ENCODE measurements around the gene NAV3. TPM values are rescaled to one million over a fixed set of nuclear protein-coding genes. Genes with fewer than 3 reads are reported as not detected.

The NAV3 gene
- total RNA-seq, 1 experiment from 2014 or later = 3.0 TPM

DNA sequence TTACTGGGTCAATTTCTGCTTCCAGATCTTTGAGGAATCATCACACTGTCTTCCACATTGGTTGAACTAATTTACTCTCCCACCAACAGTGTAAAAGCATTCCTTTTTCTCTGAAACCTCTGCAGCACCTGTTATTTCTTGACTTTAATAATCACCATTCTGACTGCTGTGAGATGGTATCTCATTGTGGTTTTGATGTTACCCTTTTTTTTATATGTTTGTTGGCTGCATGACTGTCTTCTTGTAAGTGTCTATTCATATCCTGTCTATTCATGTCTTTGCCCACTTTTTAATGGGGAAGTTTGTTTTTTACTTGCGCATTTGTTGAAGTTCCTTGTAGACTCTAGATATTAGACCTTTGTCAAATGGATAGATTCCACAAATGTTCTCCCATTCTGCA is 324.9 kb downstream of the NAV3 start:
- H3K9ac ChIP-seq (ENCODE audit: extremely low read depth, insufficient read length, low read length) = no peak overlapping the region
- H3T11ph ChIP-seq (ENCODE audit: low read length) = no peak overlapping the region
- no peaks in the 10 kb centered on the region for H3K23me2 ChIP-seq (ENCODE audit: insufficient read length, low read depth, low read length, poor library complexity, severe bottlenecking)
- no peak overlapping the region for H3K18ac ChIP-seq (ENCODE audit: insufficient read length, low read depth, low read length)
- H2AK5ac ChIP-seq (ENCODE audit: insufficient read length, low read length) = no peak overlapping the region
- H3K27ac Mint-ChIP-seq = no peak overlapping the region
- H2BK5ac ChIP-seq (ENCODE audit: insufficient read length, low read length) = no peak overlapping the region
- no peak overlapping the region for H2BK120ac ChIP-seq (ENCODE audit: low read depth, low read length, poor library complexity, severe bottlenecking)
- no peaks in the 10 kb centered on the region for H3K4me1 ChIP-seq (ENCODE audit: insufficient read depth, low read length)
- no peak overlapping the region for H3K14ac ChIP-seq (ENCODE audit: insufficient read depth, low read length)
- H3K9me3 Mint-ChIP-seq = no peaks in the 10 kb centered on the region
- H3K27me3 ChIP-seq (ENCODE audit: insufficient read depth, low read length) = no peaks in the 10 kb centered on the region
- no peaks in the 10 kb centered on the region for H4K20me1 ChIP-seq (ENCODE audit: control insufficient read depth, insufficient read depth, insufficient read length)
- DNase-seq = no peak
- H2BK15ac ChIP-seq (ENCODE audit: low read depth, low read length) = no peak overlapping the region
- H2AFZ ChIP-seq (ENCODE audit: low read length) = no peak overlapping the region
- H3K56ac ChIP-seq (ENCODE audit: insufficient read length, low read depth, low read length) = no peak overlapping the region
- H4K91ac ChIP-seq (ENCODE audit: insufficient read length, low read depth, low read length) = no peak overlapping the region
- no peak overlapping the region for H2BK20ac ChIP-seq (ENCODE audit: low read depth, low read length, poor library complexity, severe bottlenecking)
- H3K4me3 Mint-ChIP-seq = no peak overlapping the region
- TF ChIP-seq, protein P1, sequence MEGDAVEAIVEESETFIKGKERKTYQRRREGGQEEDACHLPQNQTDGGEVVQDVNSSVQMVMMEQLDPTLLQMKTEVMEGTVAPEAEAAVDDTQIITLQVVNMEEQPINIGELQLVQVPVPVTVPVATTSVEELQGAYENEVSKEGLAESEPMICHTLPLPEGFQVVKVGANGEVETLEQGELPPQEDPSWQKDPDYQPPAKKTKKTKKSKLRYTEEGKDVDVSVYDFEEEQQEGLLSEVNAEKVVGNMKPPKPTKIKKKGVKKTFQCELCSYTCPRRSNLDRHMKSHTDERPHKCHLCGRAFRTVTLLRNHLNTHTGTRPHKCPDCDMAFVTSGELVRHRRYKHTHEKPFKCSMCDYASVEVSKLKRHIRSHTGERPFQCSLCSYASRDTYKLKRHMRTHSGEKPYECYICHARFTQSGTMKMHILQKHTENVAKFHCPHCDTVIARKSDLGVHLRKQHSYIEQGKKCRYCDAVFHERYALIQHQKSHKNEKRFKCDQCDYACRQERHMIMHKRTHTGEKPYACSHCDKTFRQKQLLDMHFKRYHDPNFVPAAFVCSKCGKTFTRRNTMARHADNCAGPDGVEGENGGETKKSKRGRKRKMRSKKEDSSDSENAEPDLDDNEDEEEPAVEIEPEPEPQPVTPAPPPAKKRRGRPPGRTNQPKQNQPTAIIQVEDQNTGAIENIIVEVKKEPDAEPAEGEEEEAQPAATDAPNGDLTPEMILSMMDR (conservative IDR thresholded peaks at IDR 0.05) = no peak
- H4K8ac ChIP-seq (replicated peaks; ENCODE audit: insufficient read length, low read depth, low read length) = no peak overlapping the region
- no CpG with 5 or more reads among the region's 1 CpG for WGBS (ENCODE audit: extremely low coverage, insufficient read length, low lambda C conversion rate)
- no peak overlapping the region for H3K23ac ChIP-seq (ENCODE audit: insufficient read length, low read depth, low read length)
- no peak overlapping the region for H3K4me2 ChIP-seq (ENCODE audit: insufficient read depth, insufficient read length, low read length)
- H3K27me3 Mint-ChIP-seq (ENCODE audit: low read depth) = no peaks in the 10 kb centered on the region
- H3K4me1 Mint-ChIP-seq = peaks cover 0 to 4% of the 10 kb centered on the region in 2 experiments; a peak in 2 of 4 replicates
- no peaks in the 10 kb centered on the region for H3K36me3 Mint-ChIP-seq (ENCODE audit: insufficient read depth in 1 of 3, low read depth in 3 of 3)
- H3K27ac ChIP-seq (ENCODE audit: insufficient read length, low read depth, low read length) = no peak overlapping the region
- H3K4ac ChIP-seq (ENCODE audit: low read depth, low read length) = no peak overlapping the region
- no peaks in the 10 kb centered on the region for H3K79me2 ChIP-seq (ENCODE audit: insufficient read depth, low read length)
- no peaks in the 10 kb centered on the region for H3K9me3 ChIP-seq (ENCODE audit: control insufficient read depth, low read depth, low read length)
- H4K5ac ChIP-seq (ENCODE audit: insufficient read length, low read depth, low read length) = no peak overlapping the region
- no peak overlapping the region for H2BK12ac ChIP-seq (ENCODE audit: insufficient read length, low read depth, low read length)
- no peaks in the 10 kb centered on the region for H3K79me1 ChIP-seq (ENCODE audit: insufficient read depth, low read depth, low read length, poor library complexity, severe bottlenecking)
